ENCODE results near the gene ACTR6. TPM values are rescaled to one million over a fixed set of nuclear protein-coding genes. Genes with fewer than 3 reads are reported as not detected.
A peak's percentile ranks its signal among the peaks of the same experiment; 100 is the strongest.

Gene ACTR6
- total and polyA plus RNA-seq, 9 donors: 13.4 to 28.0 (median 19.8) TPM

DNA sequence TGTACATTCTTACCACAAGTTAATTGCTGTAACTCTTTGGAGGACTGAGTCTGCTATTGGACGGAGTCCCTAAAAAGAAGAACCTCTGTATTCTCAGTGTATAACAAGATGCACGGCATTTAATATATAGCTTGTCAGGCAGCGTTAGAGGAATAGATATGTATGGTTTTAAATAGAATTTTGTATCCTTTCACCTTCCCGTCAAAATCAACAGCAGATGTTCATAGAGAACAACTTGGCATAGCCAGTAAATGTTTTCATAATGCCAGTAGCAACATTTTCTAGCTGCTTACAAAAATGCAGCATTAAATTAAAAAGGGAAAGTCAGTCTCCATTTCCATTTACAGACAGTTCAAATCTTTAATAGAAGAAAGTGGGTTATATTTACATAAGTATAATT lies 73.2 kb downstream of the ACTR6 start:
- DNase-seq: no peak
- TF ChIP-seq POLR2A (IDR thresholded peaks at IDR 0.05) (no peak), EP300 (IDR thresholded peaks at IDR 0.05) (no peak)
- TF ChIP-seq, protein P1, sequence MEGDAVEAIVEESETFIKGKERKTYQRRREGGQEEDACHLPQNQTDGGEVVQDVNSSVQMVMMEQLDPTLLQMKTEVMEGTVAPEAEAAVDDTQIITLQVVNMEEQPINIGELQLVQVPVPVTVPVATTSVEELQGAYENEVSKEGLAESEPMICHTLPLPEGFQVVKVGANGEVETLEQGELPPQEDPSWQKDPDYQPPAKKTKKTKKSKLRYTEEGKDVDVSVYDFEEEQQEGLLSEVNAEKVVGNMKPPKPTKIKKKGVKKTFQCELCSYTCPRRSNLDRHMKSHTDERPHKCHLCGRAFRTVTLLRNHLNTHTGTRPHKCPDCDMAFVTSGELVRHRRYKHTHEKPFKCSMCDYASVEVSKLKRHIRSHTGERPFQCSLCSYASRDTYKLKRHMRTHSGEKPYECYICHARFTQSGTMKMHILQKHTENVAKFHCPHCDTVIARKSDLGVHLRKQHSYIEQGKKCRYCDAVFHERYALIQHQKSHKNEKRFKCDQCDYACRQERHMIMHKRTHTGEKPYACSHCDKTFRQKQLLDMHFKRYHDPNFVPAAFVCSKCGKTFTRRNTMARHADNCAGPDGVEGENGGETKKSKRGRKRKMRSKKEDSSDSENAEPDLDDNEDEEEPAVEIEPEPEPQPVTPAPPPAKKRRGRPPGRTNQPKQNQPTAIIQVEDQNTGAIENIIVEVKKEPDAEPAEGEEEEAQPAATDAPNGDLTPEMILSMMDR (IDR thresholded peaks at IDR 0.05): no peak
- no peaks in the 10 kb centered on the region for H3K36me3 ChIP-seq
- WGBS, 3 donors: 26 to 45% (median 27%) methylated on average over 4 of the region's 4 CpGs
- no peaks in the 10 kb centered on the region for H3K27me3 ChIP-seq
- no peaks in the 10 kb centered on the region for H3K9me3 ChIP-seq
- intact Hi-C loops (cut with DNase I): no loop called here
- no peak overlapping the region for H3K4me3 ChIP-seq
- peaks cover 2% of the 10 kb centered on the region for H3K4me1 ChIP-seq (ENCODE audit: insufficient read depth)
- H3K27ac ChIP-seq: no peak overlapping the region

MicroRNA genes within 50 kb of the gene (microRNA counts, 767-probe panel; counts per million panel counts)
- microRNA hsa-miR-1827: 530 counts per million, percentile 78 among the panel's probes with 10 or more counts

Small RNAs within 50 kb of the gene (microRNA-seq; reads per million reads assigned to microRNA genes)
- 0 reads per million in 3 donors for gene MIR1827

Small RNAs within 50 kb of the gene (small RNA-seq; reads per million reads assigned to genes)
- not detected for gene MIR1827
- gene RF00019: not detected
- not detected for gene RN7SL176P

Other genes with a start within 250 kb of the ACTR6 start
- 10 to 100 TPM in 4 of 7 donors, 1 to 10 TPM in 3; 3.5 to 34.9 (median 12.6) TPM for gene ANKS1B, start 215.9 kb upstream of the ACTR6 start, total RNA-seq
- gene ANKS1B, start 215.9 kb upstream of the ACTR6 start, polyA plus RNA-seq: 1 to 10 TPM in 1 of 2 donors, under 1 TPM in 1; 0.80 to 5.0 TPM
- gene BLTP3B, start 57.9 kb upstream of the ACTR6 start, total RNA-seq: 10 to 100 TPM; 18.2 to 25.6 (median 23.1) TPM
- 1 to 10 TPM; 6.5 to 10.0 TPM for gene BLTP3B, start 57.9 kb upstream of the ACTR6 start, polyA plus RNA-seq
- 1 to 10 TPM in 4 of 7 donors, under 1 TPM in 2, not detected in 1; 0.24 to 2.6 (median 1.1) TPM for gene DEPDC4, start 66.3 kb downstream of the ACTR6 start, total RNA-seq
- gene DEPDC4, start 66.3 kb downstream of the ACTR6 start, polyA plus RNA-seq: under 1 TPM; 0.68 to 0.92 TPM
- 10 to 100 TPM; 33.3 to 47.6 (median 38.5) TPM for gene SCYL2, start 66.4 kb downstream of the ACTR6 start, total RNA-seq
- gene SCYL2, start 66.4 kb downstream of the ACTR6 start, polyA plus RNA-seq: 10 to 100 TPM; 11.0 to 16.2 TPM
- under 1 TPM in 4 of 7 donors, not detected in 3; 0.08 to 0.45 (median 0.29) TPM for gene SLC17A8, start 156.3 kb downstream of the ACTR6 start, total RNA-seq
- gene SLC17A8, start 156.3 kb downstream of the ACTR6 start, polyA plus RNA-seq: under 1 TPM in 1 of 2 donors, not detected in 1; 0.11 TPM